IPS DF 19.7 (cell line): Measurements from ENCODE around the gene BAZ1B.
"Not testable (repeated sequence)": the region's sequence is repeated elsewhere in the genome, so short reads cannot be mapped to it uniquely, and the experiment has no call there.

ENCODE experiments used
- DNase-seq: peaks from one replicate; pipeline ENCODE4 v3.0.0-alpha.2; 2013; ENCODE audit warnings: low read depth, low spot score

Gene BAZ1B

DNA sequence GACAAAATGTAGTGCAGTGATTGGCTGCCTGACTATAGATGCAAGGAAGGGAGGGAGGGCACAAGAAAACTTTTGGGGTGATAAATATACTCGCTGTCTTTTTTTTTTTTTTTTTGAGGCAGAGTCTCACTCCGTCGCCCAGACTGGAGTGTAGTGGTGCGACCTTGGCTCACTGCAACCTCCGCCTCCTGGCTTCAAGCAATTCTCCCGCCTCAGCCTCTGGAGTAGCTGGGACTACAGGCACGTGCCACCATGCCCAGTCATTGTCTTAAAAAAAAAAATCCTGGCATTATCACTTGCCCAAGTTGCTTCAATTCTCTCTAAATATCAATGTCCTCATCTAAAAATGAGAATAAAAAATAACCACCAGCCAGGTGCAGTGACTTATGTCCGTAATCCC is 96.1 kb downstream of the BAZ1B start:
- no peak for DNase-seq

GRCh38 chr7:73425356-73425983 is 96.6 kb downstream of the BAZ1B start:
- DNase-seq = no peak

GRCh38 chr7:73424489-73424885 is 97.6 kb downstream of the BAZ1B start:
- DNase-seq = no peak

GRCh38 chr7:73423519-73424488 is 98.3 kb downstream of the BAZ1B start:
- DNase-seq = no peak

DNA sequence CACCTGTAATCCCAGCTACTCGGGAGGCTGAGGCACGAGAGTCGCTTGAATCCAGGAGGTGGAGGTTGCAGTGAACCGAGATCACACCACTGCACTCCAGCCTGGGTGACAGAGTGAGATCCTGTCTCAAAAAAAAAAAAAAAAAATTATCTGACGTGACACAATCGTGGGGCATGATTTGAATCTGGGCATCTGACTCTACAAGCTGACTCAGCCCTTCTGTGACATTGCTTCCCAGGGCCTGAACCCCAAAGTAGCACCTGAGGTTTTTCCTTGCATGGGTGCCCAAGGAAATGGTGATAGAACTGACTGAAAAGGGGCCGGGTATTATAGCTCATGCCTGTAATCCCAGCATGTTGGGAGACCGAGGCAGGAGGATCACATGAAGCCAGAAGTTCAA is 101.5 kb downstream of the BAZ1B start:
- not testable (repeated sequence) for DNase-seq

- DNase-seq = not testable (repeated sequence)
Measured at GRCh38 chr7:73420016-73420415, 102.1 kb downstream of the BAZ1B start.

DNA sequence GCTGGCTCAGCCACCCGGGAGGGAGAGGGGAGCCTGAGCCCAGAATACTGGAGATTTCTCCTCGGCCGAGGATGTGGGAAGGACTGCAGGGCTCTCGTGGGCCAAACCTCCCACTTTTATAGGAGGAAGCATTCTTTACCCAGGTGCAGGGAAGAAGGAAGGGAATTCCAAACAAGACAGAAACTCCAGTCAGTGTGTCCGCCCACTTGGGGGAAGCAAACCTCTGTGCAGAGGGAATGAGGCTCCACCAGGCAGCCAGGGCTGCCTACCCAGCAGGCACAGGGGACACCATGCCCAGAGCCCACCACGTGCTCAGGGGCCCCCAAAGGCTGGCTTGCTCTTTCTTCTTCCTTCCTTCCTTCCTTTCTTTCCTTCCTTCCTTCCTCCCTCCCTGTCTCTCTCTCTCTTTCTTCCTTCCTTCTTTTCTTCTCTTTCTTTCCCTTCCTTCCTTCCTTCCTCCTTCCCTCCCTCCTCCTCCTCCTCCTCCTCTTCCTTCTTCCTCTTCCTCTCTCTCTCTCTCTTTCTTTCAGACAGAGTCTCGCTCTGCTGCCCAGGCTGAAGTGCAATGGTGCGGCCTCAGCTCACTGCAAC is 103.9 kb downstream of the BAZ1B start:
- DNase-seq = no peak

DNA sequence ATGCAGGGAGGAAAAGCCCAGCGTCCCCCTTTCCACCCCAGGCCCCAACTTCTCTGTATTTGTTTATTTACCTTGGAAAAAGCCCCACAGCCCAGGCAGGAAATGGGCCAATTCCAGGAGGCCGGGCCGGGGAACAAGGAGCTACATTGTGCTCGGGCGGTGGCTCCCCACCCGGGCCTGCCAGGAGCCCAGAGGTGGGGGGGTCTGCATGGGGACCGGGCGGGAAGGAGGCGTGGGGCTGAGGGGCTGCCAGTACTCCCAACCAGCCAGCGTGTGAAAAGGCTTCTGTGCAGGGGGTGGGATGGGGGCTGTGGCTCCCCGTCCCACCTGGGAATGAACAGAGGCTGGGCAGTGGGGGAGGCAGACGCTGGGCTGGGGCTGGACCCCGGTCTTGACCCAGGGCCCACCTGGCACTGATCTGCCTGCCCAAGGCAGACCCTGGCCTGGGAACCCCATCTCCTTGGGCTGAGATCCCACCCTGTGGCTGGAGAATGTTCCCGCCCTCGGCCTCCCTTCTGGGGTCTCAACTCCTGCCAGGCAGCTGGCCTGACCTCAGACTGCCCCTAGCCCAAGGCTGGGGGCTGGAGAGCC is 111.5 kb downstream of the BAZ1B start:
- not testable (repeated sequence) for DNase-seq

GRCh38 chr7:73404860-73405259 is 117.2 kb downstream of the BAZ1B start:
- not testable (repeated sequence) for DNase-seq

GRCh38 chr7:73399185-73400050 is 122.7 kb downstream of the BAZ1B start:
- DNase-seq = not testable (repeated sequence)

- DNase-seq = peak; percentile 52
Measured at GRCh38 chr7:73397521-73398281, 124.4 kb downstream of the BAZ1B start.

GRCh38 chr7:73395538-73396503 is 126.3 kb downstream of the BAZ1B start:
- DNase-seq = no peak

GRCh38 chr7:73394422-73394821 is 127.7 kb downstream of the BAZ1B start:
- DNase-seq = no peak

DNA sequence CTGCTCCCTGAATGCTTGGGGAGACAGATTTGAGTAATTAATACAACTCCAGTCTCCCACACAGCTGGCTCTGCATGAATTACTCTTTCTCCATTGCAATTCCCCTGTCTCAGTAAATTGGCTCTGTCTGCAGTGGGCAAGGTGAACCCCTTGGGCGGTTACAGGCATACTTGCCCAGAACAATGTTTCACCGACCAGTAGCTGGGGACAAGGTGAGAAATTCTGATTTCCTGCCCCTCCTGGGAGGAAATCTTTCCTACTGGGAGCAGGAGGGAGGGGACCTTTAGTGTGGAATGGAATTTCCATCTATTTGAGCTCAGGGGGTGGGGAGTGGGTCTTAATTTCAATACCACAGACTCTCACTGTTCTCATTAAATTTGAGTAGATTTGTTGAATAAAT is 130.7 kb downstream of the BAZ1B start:
- DNase-seq = no peak
